GM23338 (cell line): Measurements from ENCODE around the gene TBX18. TPM values are rescaled to one million over a fixed set of nuclear protein-coding genes. Genes with fewer than 3 reads are reported as not detected.

Experiments used
- ATAC-seq: fragments of 200-7000 bp; cut with Tn5 transposase; 3 replicates; pipeline ENCODE4 v1.9.1; 2020
- DNase-seq: peaks from one replicate; pipeline ENCODE4 v3.0.0-alpha.2; 2015; ENCODE audit warnings: low spot score
- H2AFZ ChIP-seq: fragments of 200-600 bp; sonication (generic); 2 replicates; pipeline ENCODE4 v1.8.0; 2016; ENCODE audit warnings: antibody characterized with exemption, mild to moderate bottlenecking, moderate library complexity
- H3F3A ChIP-seq: fragments of 200-600 bp; sonication (generic); replicated peaks from 2 replicates; pipeline ENCODE4 v1.8.0; 2017; ENCODE audit warnings: antibody characterized with exemption, mixed run types, low read depth
- H3K27ac ChIP-seq: fragments of 200-600 bp; sonication (generic); 2 replicates; pipeline ENCODE4 v1.6.1; 2016; ENCODE audit warnings: low read depth
- H3K27me3 ChIP-seq: fragments of 200-600 bp; sonication (generic); 2 replicates; pipeline ENCODE4 v1.8.0; 2016; ENCODE audit warnings: mild to moderate bottlenecking, mixed run types, moderate library complexity; ENCODE audit not compliant: insufficient read depth
- H3K36me3 ChIP-seq: fragments of 200-600 bp; sonication (generic); 2 replicates; pipeline ENCODE4 v1.8.0; 2016; ENCODE audit warnings: mild to moderate bottlenecking; ENCODE audit not compliant: insufficient read depth
- H3K4me1 ChIP-seq: fragments of 200-600 bp; sonication (generic); 2 replicates; pipeline ENCODE4 v1.8.0; 2016; ENCODE audit warnings: mild to moderate bottlenecking, moderate library complexity; ENCODE audit not compliant: insufficient read depth
- H3K4me2 ChIP-seq: fragments of 200-600 bp; sonication (generic); 2 replicates; pipeline ENCODE4 v1.7.1; 2017; ENCODE audit warnings: mixed run types
- H3K4me3 ChIP-seq: fragments of 200-600 bp; sonication (generic); 2 replicates; pipeline ENCODE4 v1.6.1; 2016; ENCODE audit warnings: mixed run types
- H3K79me2 ChIP-seq: fragments of 200-600 bp; sonication (generic); replicated peaks from 2 replicates; pipeline ENCODE4 v1.8.0; 2017; ENCODE audit warnings: mild to moderate bottlenecking; ENCODE audit not compliant: insufficient read depth
- H3K9me2 ChIP-seq: fragments of 200-600 bp; sonication (generic); 2 replicates; pipeline ENCODE4 v1.8.0; 2017; ENCODE audit not compliant: insufficient read depth
- H4K20me1 ChIP-seq: fragments of 200-600 bp; sonication (generic); replicated peaks from 2 replicates; pipeline ENCODE4 v1.8.0; 2017; ENCODE audit warnings: mild to moderate bottlenecking; ENCODE audit not compliant: insufficient read depth
- H3K27ac Mint-ChIP-seq: 2 replicates; pipeline ENCODE4 v1.8.0; 2020; ENCODE audit warnings: inconsistent platforms, mild to moderate bottlenecking, moderate library complexity, mixed read lengths
- H3K27me3 Mint-ChIP-seq: 3 replicates; pipeline ENCODE4 v1.8.0; 2022; ENCODE audit warnings: low read depth, mild to moderate bottlenecking, moderate library complexity, mixed read lengths, inconsistent platforms; ENCODE audit not compliant: insufficient read depth, poor library complexity
- H3K36me3 Mint-ChIP-seq: 3 replicates; pipeline ENCODE4 v1.8.0; 2021; ENCODE audit warnings: low read depth, mild to moderate bottlenecking, inconsistent platforms, moderate library complexity, mixed read lengths
- H3K4me1 Mint-ChIP-seq: 3 replicates; pipeline ENCODE4 v1.8.0; 2020; ENCODE audit warnings: mild to moderate bottlenecking, inconsistent platforms, mixed read lengths
- H3K4me3 Mint-ChIP-seq: 3 replicates; pipeline ENCODE4 v1.8.0; 2021; ENCODE audit warnings: moderate library complexity, mild to moderate bottlenecking, inconsistent platforms, mixed read lengths
- H3K9me3 Mint-ChIP-seq: 3 replicates; pipeline ENCODE4 v1.8.0; 2020; ENCODE audit warnings: moderate library complexity, mild to moderate bottlenecking, inconsistent platforms, mixed read lengths
- CREB1 ChIP-seq: fragments of 250-450 bp; sonication (Bioruptor Pico); IDR thresholded peaks from 2 replicates; pipeline ENCODE4 v1.5.0; 2020; ENCODE audit warnings: low read depth, mild to moderate bottlenecking, moderate library complexity
- CTCF ChIP-seq, 2 experiments: fragments of 200-600 bp in 1 of 2; sonication (generic) in 1 of 2; conservative IDR thresholded peaks; 2 replicates each; pipeline versions ENCODE4 v1.5.1 to v1.6.1; 2016 to 2017; ENCODE audit warnings: antibody characterized with exemption in 2 of 2, low read depth in 2 of 2, mild to moderate bottlenecking in 2 of 2, moderate library complexity in 1 of 2
- ETS1 ChIP-seq: IDR thresholded peaks from 2 replicates; pipeline ENCODE4 v1.6.1; 2016; ENCODE audit warnings: antibody characterized with exemption
- EZH2 ChIP-seq: fragments of 200-600 bp; sonication (generic); IDR thresholded peaks from one replicate; pipeline ENCODE4 v1.8.0; 2017; ENCODE audit warnings: antibody characterized with exemption, mild to moderate bottlenecking, low read depth; ENCODE audit not compliant: unreplicated experiment
- EZH2phosphoT487 ChIP-seq: fragments of 200-600 bp; sonication (generic); IDR thresholded peaks from one replicate; pipeline ENCODE4 v1.8.1; 2018; ENCODE audit warnings: antibody characterized with exemption; ENCODE audit not compliant: unreplicated experiment
- JUNB ChIP-seq: IDR thresholded peaks from one replicate; pipeline ENCODE4 v1.6.1; 2016; ENCODE audit warnings: antibody characterized with exemption; ENCODE audit not compliant: unreplicated experiment
- NANOG ChIP-seq: IDR thresholded peaks from 2 replicates; pipeline ENCODE4 v1.6.1; 2016; ENCODE audit warnings: antibody characterized with exemption, borderline replicate concordance
- POLR2AphosphoS5 ChIP-seq: IDR thresholded peaks from 2 replicates; pipeline ENCODE4 v1.6.1; 2016; ENCODE audit warnings: antibody characterized with exemption, low read depth
- REST ChIP-seq: IDR thresholded peaks from one replicate; pipeline ENCODE4 v1.6.1; 2018; ENCODE audit warnings: antibody characterized with exemption; ENCODE audit not compliant: unreplicated experiment
- STAT1 ChIP-seq: IDR thresholded peaks from one replicate; pipeline ENCODE4 v1.6.1; 2016; ENCODE audit warnings: antibody characterized with exemption; ENCODE audit not compliant: unreplicated experiment
- ZNF114 ChIP-seq: fragments of 250-450 bp; sonication (Bioruptor Pico); IDR thresholded peaks from 2 replicates; pipeline ENCODE4 v1.5.0; 2020; ENCODE audit warnings: mild to moderate bottlenecking, moderate library complexity
- ZNF331 ChIP-seq: fragments of 250-450 bp; sonication (Bioruptor Pico); IDR thresholded peaks from 2 replicates; pipeline ENCODE4 v1.5.0; 2020; ENCODE audit warnings: low read depth, mild to moderate bottlenecking, moderate library complexity
- ZNF462 ChIP-seq: fragments of 250-450 bp; sonication (Bioruptor Pico); IDR thresholded peaks from 2 replicates; pipeline ENCODE4 v1.5.0; 2020; ENCODE audit warnings: mild to moderate bottlenecking, moderate library complexity
- polyA plus RNA-seq: library from polyadenylated mRNA; unstranded; fragments of >200 nt; fragmentation: Nextera tagmentation; extraction: Ambion mirVana; gene quantifications from 2 replicates; pipeline ENCODE4 v1.2.1, GENCODE V29; 2016
- total RNA-seq: library from RNA; depleted of rRNA; stranded (reverse); fragments of >200 nt; shearing (Covaris generic); gene quantifications from 2 replicates; pipeline ENCODE4 v1.2.3, GENCODE V29; 2014

The TBX18 gene
- total and polyA plus RNA-seq, 2 experiments from 2014 or later: 0.03 TPM; not detected in 1

- no peaks in the 10 kb centered on the region for H4K20me1 ChIP-seq
- no peaks in the 10 kb centered on the region for H3K4me1 Mint-ChIP-seq
- TF ChIP-seq POLR2AphosphoS5: no peak
- TF ChIP-seq REST: no peak
- no peak for TF ChIP-seq ZNF114 (CRISPR knock-in tag)
- TF ChIP-seq EZH2: no peak
- TF ChIP-seq EZH2phosphoT487: no peak
- TF ChIP-seq CTCF (conservative IDR thresholded peaks at IDR 0.05; ENCODE audit: low read depth in 2 of 2): no peak
- no peak for TF ChIP-seq CREB1 (CRISPR knock-in tag)
- TF ChIP-seq STAT1: no peak
- TF ChIP-seq JUNB: no peak
- TF ChIP-seq ZNF462 (CRISPR knock-in tag): no peak
- no peak for TF ChIP-seq NANOG
- no peak for TF ChIP-seq ETS1
- TF ChIP-seq ZNF331 (CRISPR knock-in tag): no peak
- no peaks in the 10 kb centered on the region for H3K9me3 Mint-ChIP-seq
- no peak overlapping the region; the same call in 1 of the 2 replicates for H2AFZ ChIP-seq
- H3K79me2 ChIP-seq: no peaks in the 10 kb centered on the region
- no peaks in the 10 kb centered on the region; the same call in 2 of the 3 replicates for H3K36me3 Mint-ChIP-seq
- no peak overlapping the region for H3K4me2 ChIP-seq
- H3K36me3 ChIP-seq: no peaks in the 10 kb centered on the region
- no peak for DNase-seq
- ATAC-seq: no peak
- no peaks in the 10 kb centered on the region for H3F3A ChIP-seq
- peaks cover 1% of the 10 kb centered on the region for H3K27me3 Mint-ChIP-seq
- H3K9me2 ChIP-seq: no peaks in the 10 kb centered on the region; the same call in 1 of the 2 replicates
- H3K4me3 Mint-ChIP-seq: no peak overlapping the region
- H3K27ac ChIP-seq: no peak overlapping the region
- no peak overlapping the region for H3K27ac Mint-ChIP-seq
- H3K4me1 ChIP-seq: no peaks in the 10 kb centered on the region
- no peak overlapping the region for H3K4me3 ChIP-seq
- no peaks in the 10 kb centered on the region for H3K27me3 ChIP-seq
Observed at GRCh38 chr6:84733889-84734288, 30.5 kb downstream of the TBX18 start.
